ENCODE measurements around the gene PTPN18.

GRCh38 chr2:130354139-130354428 is 1.8 kb upstream of the PTPN18 start:
- no peak for TF ChIP-seq EZH2 (IDR thresholded peaks at IDR 0.05; ENCODE audit: borderline replicate concordance, low read depth, low read length, severe bottlenecking)
- no peak for TF ChIP-seq CTCF (IDR thresholded peaks at IDR 0.05; ENCODE audit: borderline replicate concordance, extremely low read depth, low read length, poor library complexity, severe bottlenecking)

All from DND-41 (cell line).